ENCODE measurements around the gene VWA5B2. TPM values are rescaled to one million over a fixed set of nuclear protein-coding genes. Genes with fewer than 3 reads are reported as not detected.

VWA5B2 gene
- total and polyA plus RNA-seq, 9 of the 15 experiments (the other 6 are each of a cell fraction or from before 2014, with no cell fraction given), result 0.04 TPM; not detected in 8

DNA sequence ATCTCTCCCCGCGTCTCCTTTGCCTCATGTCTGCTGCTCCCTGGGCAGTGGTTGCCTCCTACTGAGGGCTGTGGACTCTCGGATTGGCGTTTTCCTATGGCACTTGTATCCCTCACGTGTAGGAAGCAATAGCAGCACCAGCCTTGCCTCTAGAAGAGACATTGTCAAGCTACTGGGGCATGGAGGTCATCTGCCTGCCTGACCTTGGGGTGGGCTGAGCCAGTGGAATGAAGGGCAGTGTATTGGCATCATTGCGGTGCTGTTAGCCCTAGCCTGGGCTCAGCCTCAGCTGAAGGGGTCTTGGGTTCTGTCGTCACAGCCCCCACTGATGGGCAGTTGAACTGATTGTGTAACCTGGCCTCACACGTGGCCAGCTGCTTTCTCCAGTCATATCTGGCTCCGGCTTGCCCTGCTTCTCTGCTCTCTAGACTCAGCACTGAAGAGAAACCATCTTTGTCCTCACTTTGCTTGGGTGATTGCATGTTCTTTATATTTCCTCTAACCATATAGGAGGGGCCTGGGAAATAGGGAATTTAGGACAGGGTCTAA lies 35.3 kb upstream of the VWA5B2 start:
- no peaks in the 10 kb centered on the region for H3K9me3 ChIP-seq (replicated peaks; ENCODE audit: control insufficient read depth, insufficient read depth, low read depth, low read length)
- 80% methylated on average over 8 of the region's 9 CpGs for WGBS (ENCODE audit: insufficient coverage, low coverage, missing lambda C conversion rate)
- 0 out of 2 replicates have a peak, but pooled peaks have one; percentile 22 for TF ChIP-seq RBFOX2 (IDR thresholded peaks at IDR 0.05; ENCODE audit: low read depth, low read length)
- TF ChIP-seq, protein P1, sequence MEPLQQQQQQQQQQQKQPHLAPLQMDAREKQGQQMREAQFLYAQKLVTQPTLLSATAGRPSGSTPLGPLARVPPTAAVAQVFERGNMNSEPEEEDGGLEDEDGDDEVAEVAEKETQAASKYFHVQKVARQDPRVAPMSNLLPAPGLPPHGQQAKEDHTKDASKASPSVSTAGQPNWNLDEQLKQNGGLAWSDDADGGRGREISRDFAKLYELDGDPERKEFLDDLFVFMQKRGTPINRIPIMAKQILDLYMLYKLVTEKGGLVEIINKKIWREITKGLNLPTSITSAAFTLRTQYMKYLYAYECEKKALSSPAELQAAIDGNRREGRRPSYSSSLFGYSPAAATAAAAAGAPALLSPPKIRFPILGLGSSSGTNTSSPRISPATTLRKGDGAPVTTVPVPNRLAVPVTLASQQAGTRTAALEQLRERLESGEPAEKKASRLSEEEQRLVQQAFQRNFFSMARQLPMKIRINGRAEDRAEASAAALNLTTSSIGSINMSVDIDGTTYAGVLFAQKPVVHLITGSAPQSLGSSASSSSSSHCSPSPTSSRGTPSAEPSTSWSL (CRISPR knock-in tag; IDR thresholded peaks at IDR 0.05; ENCODE audit: borderline replicate concordance), result no peak
- H3K36me3 ChIP-seq (ENCODE audit: control insufficient read depth, insufficient read depth, low read length), result peaks cover 65% of the 10 kb centered on the region; the same call in 2 of the 3 replicates
- no peak overlapping the region for H3K27ac ChIP-seq (ENCODE audit: extremely low read depth, low read depth, low read length)
- in situ Hi-C loops (cut with MboI), result no loop called here
- DNase-seq (ENCODE audit: extremely low read depth in 1 of 4, low spot score in 3 of 4) (no peak), FAIRE-seq (no peak), ATAC-seq (no peak)
- ChIA-PET POLR2A (interaction anchor here (1.0 to 2.4 kb wide), 3 partner anchors 9 to 13 kb away, joined by 3 to 13 read pairs (median 8); partner anchors contain the start of gene ABCF3), CTCF (ENCODE audit: low intra/inter-chr PET ratio) (no interaction called here)
- no peak overlapping the region for H2AFZ ChIP-seq (ENCODE audit: low read depth, low read length)
- no peaks in the 10 kb centered on the region for H3K4me1 ChIP-seq (replicated peaks in 1 of 2; ENCODE audit: control insufficient read depth in 2 of 2, insufficient read depth in 2 of 2, low read length in 2 of 2)
- H3K27me3 ChIP-seq (ENCODE audit: control insufficient read depth in 2 of 2, insufficient read depth in 2 of 2, low read length in 2 of 2), result no peaks in the 10 kb centered on the region
- intact Hi-C loops (cut with micrococcal nuclease), result no loop called here
- H3K4me3 ChIP-seq, result no peak overlapping the region
- peaks cover 2% of the 10 kb centered on the region for H3K9me1 ChIP-seq (ENCODE audit: control insufficient read depth, insufficient read depth, low read length)
- no peak overlapping the region for H3K4me2 ChIP-seq (ENCODE audit: insufficient read depth, low read length)
- H3K79me2 ChIP-seq (ENCODE audit: control insufficient read depth, insufficient read depth, low read length), result peaks cover under 1% of the 10 kb centered on the region; the same call in 1 of the 3 replicates
- no peak overlapping the region for H3K9ac ChIP-seq (ENCODE audit: insufficient read depth in 1 of 2, low read depth in 2 of 2, low read length in 2 of 2)
- 0 out of 2 replicates have a peak, but pooled peaks cover 4% of the 10 kb centered on the region for H4K20me1 ChIP-seq (replicated peaks; ENCODE audit: control insufficient read depth, insufficient read depth, low read length)
- BruUV-seq (replicated peaks), result no TSS peak

DNA sequence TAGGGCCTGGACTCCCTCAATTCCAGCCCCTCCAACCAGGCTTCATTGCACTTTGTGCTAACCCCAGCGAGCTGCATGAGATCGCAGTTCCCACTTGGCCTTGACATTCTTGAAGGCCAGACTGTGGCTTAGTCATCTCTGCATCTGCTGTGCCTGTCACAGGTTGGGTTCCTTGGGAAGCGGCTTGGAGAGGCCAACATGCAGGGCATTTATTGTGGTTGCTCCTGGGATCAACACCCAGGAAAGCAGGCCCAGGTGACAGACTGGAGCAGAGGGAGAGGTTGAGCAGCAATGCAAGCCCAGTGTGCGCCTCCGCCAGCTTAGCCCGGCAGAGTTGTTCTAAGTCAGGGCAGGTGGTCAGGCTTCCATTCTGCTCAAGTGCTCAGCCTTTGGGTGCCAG lies 32.8 kb upstream of the VWA5B2 start:
- TF ChIP-seq RBFOX2 (IDR thresholded peaks at IDR 0.05; ENCODE audit: low read depth, low read length) (0 out of 2 replicates have a peak, but pooled peaks have one; percentile 23), POLR2G (IDR thresholded peaks at IDR 0.05; ENCODE audit: low read depth, low read length) (0 out of 2 replicates have a peak, but pooled peaks have one; percentile 24), ZNF589 (CRISPR knock-in tag; IDR thresholded peaks at IDR 0.05; ENCODE audit: low read depth) (no peak), SRSF3 (IDR thresholded peaks at IDR 0.05; ENCODE audit: insufficient read depth, low read length) (no peak)
- H3K36me3 ChIP-seq (ENCODE audit: control insufficient read depth, insufficient read depth, low read length), result peaks cover 41% of the 10 kb centered on the region; the same call in 2 of the 3 replicates
- H3K27me3 ChIP-seq (ENCODE audit: control insufficient read depth in 2 of 2, insufficient read depth in 2 of 2, low read length in 2 of 2), result no peaks in the 10 kb centered on the region; a peak in 1 of 5 replicates
- H3K9me1 ChIP-seq (ENCODE audit: control insufficient read depth, insufficient read depth, low read length), result peaks cover 2% of the 10 kb centered on the region
- DNase-seq (ENCODE audit: extremely low read depth in 1 of 4, low spot score in 3 of 4), result no peak
- FAIRE-seq, result no peak
- intact Hi-C loops (cut with micrococcal nuclease), result no loop called here
- H2AFZ ChIP-seq (ENCODE audit: low read depth, low read length), result no peak overlapping the region
- WGBS (ENCODE audit: insufficient coverage, low coverage, missing lambda C conversion rate), result 83% methylated on average over 6 of the region's 6 CpGs
- H3K4me2 ChIP-seq (ENCODE audit: insufficient read depth, low read length), result no peak overlapping the region
- ChIA-PET POLR2A (interaction anchor here (0.8 to 2.3 kb wide), 8 partner anchors 9 to 787 kb away, joined by 3 to 9 read pairs (median 4); no protein-coding TSS in a partner anchor), CTCF (ENCODE audit: low intra/inter-chr PET ratio) (no interaction called here)
- no peaks in the 10 kb centered on the region for H3K4me1 ChIP-seq (replicated peaks in 1 of 2; ENCODE audit: control insufficient read depth in 2 of 2, insufficient read depth in 2 of 2, low read length in 2 of 2)
- H3K4me3 ChIP-seq, result no peak overlapping the region
- no peak overlapping the region for H3K27ac ChIP-seq (ENCODE audit: extremely low read depth, low read depth, low read length)
- no peaks in the 10 kb centered on the region for H3K9me3 ChIP-seq (replicated peaks; ENCODE audit: control insufficient read depth, insufficient read depth, low read depth, low read length)
- ATAC-seq, result no peak
- peak overlapping the region in 1 of 2 experiments; percentile 4; a peak in 1 of 4 replicates for H3K9ac ChIP-seq (ENCODE audit: insufficient read depth in 1 of 2, low read depth in 2 of 2, low read length in 2 of 2)
- no peaks in the 10 kb centered on the region for H3K79me2 ChIP-seq (ENCODE audit: control insufficient read depth, insufficient read depth, low read length)
- BruUV-seq (replicated peaks), result no TSS peak
- 0 out of 2 replicates have a peak, but pooled peaks cover 4% of the 10 kb centered on the region for H4K20me1 ChIP-seq (replicated peaks; ENCODE audit: control insufficient read depth, insufficient read depth, low read length)
- in situ Hi-C loops (cut with MboI), result no loop called here

Data from K562 (cell line).